Measurements from ENCODE around the gene SMCR8.
"Not testable (repeated sequence)": the region's sequence is repeated elsewhere in the genome, so short reads cannot be mapped to it uniquely, and the experiment has no call there.

- TF ChIP-seq POLR2A (IDR thresholded peaks at IDR 0.05), result not testable (repeated sequence)
- TF ChIP-seq, protein P1, sequence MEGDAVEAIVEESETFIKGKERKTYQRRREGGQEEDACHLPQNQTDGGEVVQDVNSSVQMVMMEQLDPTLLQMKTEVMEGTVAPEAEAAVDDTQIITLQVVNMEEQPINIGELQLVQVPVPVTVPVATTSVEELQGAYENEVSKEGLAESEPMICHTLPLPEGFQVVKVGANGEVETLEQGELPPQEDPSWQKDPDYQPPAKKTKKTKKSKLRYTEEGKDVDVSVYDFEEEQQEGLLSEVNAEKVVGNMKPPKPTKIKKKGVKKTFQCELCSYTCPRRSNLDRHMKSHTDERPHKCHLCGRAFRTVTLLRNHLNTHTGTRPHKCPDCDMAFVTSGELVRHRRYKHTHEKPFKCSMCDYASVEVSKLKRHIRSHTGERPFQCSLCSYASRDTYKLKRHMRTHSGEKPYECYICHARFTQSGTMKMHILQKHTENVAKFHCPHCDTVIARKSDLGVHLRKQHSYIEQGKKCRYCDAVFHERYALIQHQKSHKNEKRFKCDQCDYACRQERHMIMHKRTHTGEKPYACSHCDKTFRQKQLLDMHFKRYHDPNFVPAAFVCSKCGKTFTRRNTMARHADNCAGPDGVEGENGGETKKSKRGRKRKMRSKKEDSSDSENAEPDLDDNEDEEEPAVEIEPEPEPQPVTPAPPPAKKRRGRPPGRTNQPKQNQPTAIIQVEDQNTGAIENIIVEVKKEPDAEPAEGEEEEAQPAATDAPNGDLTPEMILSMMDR (IDR thresholded peaks at IDR 0.05), result not testable (repeated sequence)
Observed at GRCh38 chr17:18338158-18338557, 23.1 kb downstream of the SMCR8 start.
